ENCODE data around the gene INTS3.
"Not testable (repeated sequence)": the region's sequence is repeated elsewhere in the genome, so short reads cannot be mapped to it uniquely, and the experiment has no call there.

INTS3 gene

DNA sequence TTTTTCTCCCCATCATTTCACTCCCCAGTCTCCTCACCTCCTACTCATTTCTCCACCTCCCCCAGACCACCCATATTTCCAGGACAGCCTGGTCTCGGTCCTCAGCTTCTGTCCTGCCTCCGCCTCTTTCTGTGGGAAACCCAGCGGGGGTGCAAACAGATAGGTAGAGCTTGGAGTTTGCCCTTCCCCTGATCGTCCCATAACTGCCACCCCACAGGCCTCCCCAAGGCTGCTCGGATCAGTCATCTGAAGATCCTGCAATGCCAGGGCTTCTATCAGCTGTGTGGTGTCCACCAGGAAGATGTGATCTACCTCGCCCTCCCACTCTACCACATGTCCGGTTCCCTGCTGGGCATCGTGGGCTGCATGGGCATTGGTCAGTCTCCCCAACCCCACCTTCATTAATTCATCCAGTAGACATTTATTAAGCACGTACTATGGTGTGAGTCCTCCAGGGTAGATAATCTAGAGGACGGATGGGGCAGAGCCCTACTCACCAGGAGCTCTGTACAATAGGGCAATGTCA is 49.1 kb downstream of the INTS3 start:
- no peak overlapping the region for H3K9ac ChIP-seq (ENCODE audit: low read depth, low read length)
- no peaks in the 10 kb centered on the region for H3K9me3 ChIP-seq (ENCODE audit: control insufficient read depth, insufficient read depth, low read length)
- peaks cover 15% of the 10 kb centered on the region for H3K4me1 ChIP-seq (ENCODE audit: control insufficient read depth, insufficient read depth, low read length)
- no peaks in the 10 kb centered on the region for H3K27me3 ChIP-seq (ENCODE audit: control insufficient read depth, insufficient read depth, low read length)
- H3K36me3 ChIP-seq (ENCODE audit: control insufficient read depth, insufficient read depth, low read length) = peaks cover 20% of the 10 kb centered on the region
- peak overlapping the region; percentile 95 for H3K4me3 ChIP-seq (ENCODE audit: low read depth, low read length)

DNA sequence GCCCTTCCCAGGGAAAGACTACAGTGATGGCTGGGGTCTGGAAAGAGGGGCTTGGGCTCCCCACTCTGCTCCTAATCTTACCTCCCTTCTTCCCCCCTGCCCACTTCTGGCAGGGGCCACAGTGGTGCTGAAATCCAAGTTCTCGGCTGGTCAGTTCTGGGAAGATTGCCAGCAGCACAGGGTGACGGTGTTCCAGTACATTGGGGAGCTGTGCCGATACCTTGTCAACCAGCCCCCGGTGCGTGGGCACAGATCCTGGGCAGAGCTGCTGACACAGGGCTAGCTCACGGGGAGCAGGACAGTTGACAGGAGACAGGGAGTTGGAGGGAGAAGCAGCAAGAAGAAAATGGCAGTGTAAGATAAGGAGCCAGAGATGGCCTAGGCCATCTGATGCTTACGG is 49.8 kb downstream of the INTS3 start:
- no peaks in the 10 kb centered on the region for H3K27me3 ChIP-seq (ENCODE audit: control insufficient read depth, insufficient read depth, low read length)
- H3K4me1 ChIP-seq (ENCODE audit: control insufficient read depth, insufficient read depth, low read length) = peaks cover 15% of the 10 kb centered on the region
- H3K36me3 ChIP-seq (ENCODE audit: control insufficient read depth, insufficient read depth, low read length) = peaks cover 13% of the 10 kb centered on the region
- no peak overlapping the region for H3K4me3 ChIP-seq (ENCODE audit: low read depth, low read length)
- no peaks in the 10 kb centered on the region for H3K9me3 ChIP-seq (ENCODE audit: control insufficient read depth, insufficient read depth, low read length)
- H3K9ac ChIP-seq (ENCODE audit: low read depth, low read length) = no peak overlapping the region

DNA sequence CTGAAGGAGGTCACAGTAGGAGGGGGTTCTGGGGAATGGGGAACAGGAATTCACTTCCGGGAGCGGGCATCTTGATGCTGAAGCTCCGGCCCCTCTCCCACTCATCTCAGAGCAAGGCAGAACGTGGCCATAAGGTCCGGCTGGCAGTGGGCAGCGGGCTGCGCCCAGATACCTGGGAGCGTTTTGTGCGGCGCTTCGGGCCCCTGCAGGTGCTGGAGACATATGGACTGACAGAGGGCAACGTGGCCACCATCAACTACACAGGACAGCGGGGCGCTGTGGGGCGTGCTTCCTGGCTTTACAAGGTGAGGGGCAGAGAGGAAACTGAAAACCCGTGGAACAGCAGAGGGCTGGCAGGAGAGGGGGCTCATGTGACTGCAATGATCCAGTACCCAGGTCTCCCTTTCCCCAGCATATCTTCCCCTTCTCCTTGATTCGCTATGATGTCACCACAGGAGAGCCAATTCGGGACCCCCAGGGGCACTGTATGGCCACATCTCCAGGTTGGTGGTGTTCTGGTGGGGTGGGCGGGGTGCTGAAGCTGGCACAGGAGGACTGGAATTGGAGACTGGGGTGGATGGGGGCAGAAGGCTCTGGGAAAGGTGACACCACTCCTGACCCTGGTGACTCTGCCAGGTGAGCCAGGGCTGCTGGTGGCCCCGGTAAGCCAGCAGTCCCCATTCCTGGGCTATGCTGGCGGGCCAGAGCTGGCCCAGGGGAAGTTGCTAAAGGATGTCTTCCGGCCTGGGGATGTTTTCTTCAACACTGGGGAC is 50.4 kb downstream of the INTS3 start:
- peaks cover 8% of the 10 kb centered on the region for H3K36me3 ChIP-seq (ENCODE audit: control insufficient read depth, insufficient read depth, low read length)
- H3K27me3 ChIP-seq (ENCODE audit: control insufficient read depth, insufficient read depth, low read length) = no peaks in the 10 kb centered on the region
- no peak overlapping the region for H3K9ac ChIP-seq (ENCODE audit: low read depth, low read length)

DNA sequence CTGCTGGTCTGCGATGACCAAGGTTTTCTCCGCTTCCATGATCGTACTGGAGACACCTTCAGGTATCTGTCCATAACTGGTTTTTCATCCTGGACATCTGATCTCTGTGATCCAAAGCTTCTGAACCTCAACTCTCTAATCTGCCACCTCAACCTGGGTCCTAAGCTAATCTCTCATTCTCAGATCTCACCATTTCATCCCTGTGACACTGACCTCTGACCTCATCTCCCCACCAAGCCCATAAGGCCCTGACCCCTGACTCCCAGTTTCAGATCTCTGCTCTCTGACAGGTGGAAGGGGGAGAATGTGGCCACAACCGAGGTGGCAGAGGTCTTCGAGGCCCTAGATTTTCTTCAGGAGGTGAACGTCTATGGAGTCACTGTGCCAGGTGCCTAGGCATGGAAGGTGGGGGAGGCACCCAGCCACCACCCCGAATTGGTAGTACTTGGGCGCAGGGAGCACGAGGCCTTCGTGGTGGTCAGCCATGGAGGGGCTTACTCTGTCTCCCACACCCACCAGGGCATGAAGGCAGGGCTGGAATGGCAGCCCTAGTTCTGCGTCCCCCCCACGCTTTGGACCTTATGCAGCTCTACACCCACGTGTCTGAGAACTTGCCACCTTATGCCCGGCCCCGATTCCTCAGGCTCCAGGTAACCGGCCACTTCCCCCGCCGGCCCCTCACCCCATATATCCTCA is 51.1 kb downstream of the INTS3 start:
- peaks cover 14% of the 10 kb centered on the region for H3K4me1 ChIP-seq (ENCODE audit: control insufficient read depth, insufficient read depth, low read length)

More for the DNA sequence above, 50.4 kb downstream of the INTS3 start:
- Histone ChIP-seq H3K4me3 (ENCODE audit: low read depth, low read length) (no peak overlapping the region), H3K9me3 (ENCODE audit: control insufficient read depth, insufficient read depth, low read length) (no peaks in the 10 kb centered on the region), H3K4me1 (ENCODE audit: control insufficient read depth, insufficient read depth, low read length) (peaks cover 15% of the 10 kb centered on the region)

DNA sequence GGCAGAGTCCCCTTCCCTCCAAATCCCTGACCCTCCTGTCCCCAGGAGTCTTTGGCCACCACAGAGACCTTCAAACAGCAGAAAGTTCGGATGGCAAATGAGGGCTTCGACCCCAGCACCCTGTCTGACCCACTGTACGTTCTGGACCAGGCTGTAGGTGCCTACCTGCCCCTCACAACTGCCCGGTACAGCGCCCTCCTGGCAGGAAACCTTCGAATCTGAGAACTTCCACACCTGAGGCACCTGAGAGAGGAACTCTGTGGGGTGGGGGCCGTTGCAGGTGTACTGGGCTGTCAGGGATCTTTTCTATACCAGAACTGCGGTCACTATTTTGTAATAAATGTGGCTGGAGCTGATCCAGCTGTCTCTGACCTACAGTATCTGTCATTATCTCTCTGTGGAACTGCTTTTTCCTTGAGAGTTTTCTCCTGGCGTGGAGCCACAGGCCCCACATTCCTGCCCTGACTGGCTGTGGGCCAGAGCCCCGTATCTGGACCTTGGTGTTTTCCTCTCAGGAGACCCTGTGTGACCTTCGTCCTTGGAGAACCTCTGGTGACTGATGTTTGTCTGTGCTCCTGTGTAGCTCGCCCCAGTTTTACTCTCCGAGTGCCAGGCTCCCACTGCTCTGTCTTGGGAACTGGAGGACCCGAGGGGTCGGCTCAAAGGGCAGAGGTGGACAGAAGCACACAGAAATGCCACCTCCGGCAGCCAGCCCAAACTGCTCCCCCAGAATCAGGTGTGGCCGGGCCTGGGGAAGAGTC is 52.1 kb downstream of the INTS3 start:
- Histone ChIP-seq H3K27me3 (ENCODE audit: control insufficient read depth, insufficient read depth, low read length) (no peaks in the 10 kb centered on the region), H3K4me1 (ENCODE audit: control insufficient read depth, insufficient read depth, low read length) (peaks cover 9% of the 10 kb centered on the region), H3K36me3 (ENCODE audit: control insufficient read depth, insufficient read depth, low read length) (peaks cover 3% of the 10 kb centered on the region), H3K9ac (ENCODE audit: low read depth, low read length) (no peak overlapping the region), H3K4me3 (ENCODE audit: low read depth, low read length) (no peak overlapping the region), H3K9me3 (ENCODE audit: control insufficient read depth, insufficient read depth, low read length) (no peaks in the 10 kb centered on the region)

More for the DNA sequence above, 51.1 kb downstream of the INTS3 start:
- Histone ChIP-seq H3K27me3 (ENCODE audit: control insufficient read depth, insufficient read depth, low read length) (no peaks in the 10 kb centered on the region), H3K9me3 (ENCODE audit: control insufficient read depth, insufficient read depth, low read length) (no peaks in the 10 kb centered on the region), H3K9ac (ENCODE audit: low read depth, low read length) (no peak overlapping the region), H3K4me3 (ENCODE audit: low read depth, low read length) (no peak overlapping the region), H3K36me3 (ENCODE audit: control insufficient read depth, insufficient read depth, low read length) (peaks cover 3% of the 10 kb centered on the region)

DNA sequence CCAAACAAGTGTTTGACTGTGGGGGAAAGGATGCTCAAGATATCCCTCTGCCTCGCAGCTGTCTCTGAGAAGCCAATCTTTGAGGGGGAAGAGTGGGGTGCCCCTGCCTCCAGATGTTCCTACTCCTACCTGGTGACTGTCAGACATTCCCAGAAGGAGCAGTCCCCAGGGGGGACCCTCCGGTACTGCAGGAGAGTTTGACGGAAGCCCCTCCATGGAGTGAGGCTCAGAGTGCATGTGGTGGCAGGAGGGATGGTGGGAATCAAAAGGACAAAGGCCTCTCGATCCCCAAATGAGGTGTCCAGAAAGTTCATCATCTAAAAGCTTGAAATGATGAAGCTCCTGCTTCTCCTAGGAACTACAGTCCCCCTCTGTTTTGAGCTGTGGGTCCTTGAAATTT is 52.7 kb downstream of the INTS3 start:
- Histone ChIP-seq H3K9me3 (ENCODE audit: control insufficient read depth, insufficient read depth, low read length) (no peaks in the 10 kb centered on the region), H3K36me3 (ENCODE audit: control insufficient read depth, insufficient read depth, low read length) (peaks cover 3% of the 10 kb centered on the region), H3K27me3 (ENCODE audit: control insufficient read depth, insufficient read depth, low read length) (no peaks in the 10 kb centered on the region), H3K9ac (ENCODE audit: low read depth, low read length) (no peak overlapping the region), H3K4me3 (ENCODE audit: low read depth, low read length) (no peak overlapping the region), H3K4me1 (ENCODE audit: control insufficient read depth, insufficient read depth, low read length) (peaks cover 9% of the 10 kb centered on the region)

DNA sequence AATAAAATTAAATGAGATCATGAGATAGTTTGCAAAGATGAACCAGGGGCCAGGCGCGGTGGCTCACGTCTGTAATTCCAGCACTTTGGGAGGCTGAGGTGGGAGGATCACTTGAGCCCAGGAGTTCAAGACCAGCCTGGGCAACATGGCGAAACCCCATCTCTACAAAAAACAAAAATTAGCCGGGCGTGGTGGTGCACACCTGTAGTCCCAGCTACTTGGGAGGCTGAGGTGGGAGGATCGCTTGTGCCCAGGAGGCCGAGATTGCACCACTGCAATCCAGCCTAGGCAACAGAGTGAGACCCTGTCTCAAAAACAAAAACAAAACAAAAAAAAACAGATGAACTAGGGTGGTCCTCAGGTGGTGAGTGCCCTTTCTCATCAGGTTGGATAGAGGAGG is 54.8 kb downstream of the INTS3 start:
- H3K9me3 ChIP-seq (ENCODE audit: control insufficient read depth, insufficient read depth, low read length); H3K9ac ChIP-seq (ENCODE audit: low read depth, low read length); H3K36me3 ChIP-seq (ENCODE audit: control insufficient read depth, insufficient read depth, low read length); H3K27me3 ChIP-seq (ENCODE audit: control insufficient read depth, insufficient read depth, low read length); H3K4me1 ChIP-seq (ENCODE audit: control insufficient read depth, insufficient read depth, low read length): not testable (repeated sequence)
- H3K4me3 ChIP-seq (ENCODE audit: low read depth, low read length) = peak overlapping the region; percentile 67

DNA sequence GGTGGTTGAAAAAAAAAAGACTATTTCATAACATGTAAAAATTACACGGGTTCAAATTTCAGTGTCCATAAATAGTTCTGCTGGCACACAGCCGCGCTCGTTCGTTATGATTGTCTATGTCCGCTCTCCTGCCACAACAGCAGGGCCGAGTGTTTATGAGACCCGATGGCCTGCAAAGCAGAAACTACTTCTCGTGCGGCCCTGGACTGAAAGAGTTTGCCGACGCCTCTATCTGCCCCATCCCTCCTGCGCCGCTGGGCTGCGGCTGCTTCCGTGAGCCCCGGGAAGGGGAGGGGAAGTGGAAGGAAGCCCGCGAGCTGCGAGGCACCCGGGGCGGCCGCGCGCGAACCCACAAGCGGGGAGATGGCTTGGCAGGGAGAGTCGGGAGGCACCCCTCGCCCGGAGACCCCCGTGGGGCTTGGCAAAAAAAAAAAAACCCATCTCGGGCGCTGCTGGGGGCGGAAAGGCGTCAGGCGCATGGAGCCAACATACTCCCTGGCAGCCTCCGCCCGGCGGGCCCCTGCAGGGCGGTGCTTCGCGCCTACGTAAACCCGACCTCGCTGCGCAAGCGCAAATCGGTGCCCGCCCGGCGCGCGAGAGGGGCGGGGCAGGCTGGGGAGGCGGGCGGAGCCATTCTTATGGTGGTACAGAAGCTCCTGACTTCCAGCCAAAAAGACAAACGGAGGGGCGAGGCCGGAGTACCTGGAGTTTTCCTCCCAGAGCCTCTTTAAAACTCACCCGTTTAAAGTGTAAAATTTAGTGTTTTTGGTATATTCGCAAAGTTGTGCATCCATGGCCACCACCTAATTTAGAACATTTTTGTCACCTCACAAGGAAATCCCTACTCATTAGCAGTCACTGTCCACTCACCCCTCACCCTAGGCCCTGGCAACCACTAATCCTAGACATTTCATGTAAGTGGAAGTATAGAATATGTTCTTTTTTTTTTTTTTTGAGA is 55.7 kb downstream of the INTS3 start:
- Histone ChIP-seq H3K4me1 (ENCODE audit: control insufficient read depth, insufficient read depth, low read length) (peaks cover 2% of the 10 kb centered on the region), H3K4me3 (ENCODE audit: low read depth, low read length) (peak overlapping the region; percentile 67)

DNA sequence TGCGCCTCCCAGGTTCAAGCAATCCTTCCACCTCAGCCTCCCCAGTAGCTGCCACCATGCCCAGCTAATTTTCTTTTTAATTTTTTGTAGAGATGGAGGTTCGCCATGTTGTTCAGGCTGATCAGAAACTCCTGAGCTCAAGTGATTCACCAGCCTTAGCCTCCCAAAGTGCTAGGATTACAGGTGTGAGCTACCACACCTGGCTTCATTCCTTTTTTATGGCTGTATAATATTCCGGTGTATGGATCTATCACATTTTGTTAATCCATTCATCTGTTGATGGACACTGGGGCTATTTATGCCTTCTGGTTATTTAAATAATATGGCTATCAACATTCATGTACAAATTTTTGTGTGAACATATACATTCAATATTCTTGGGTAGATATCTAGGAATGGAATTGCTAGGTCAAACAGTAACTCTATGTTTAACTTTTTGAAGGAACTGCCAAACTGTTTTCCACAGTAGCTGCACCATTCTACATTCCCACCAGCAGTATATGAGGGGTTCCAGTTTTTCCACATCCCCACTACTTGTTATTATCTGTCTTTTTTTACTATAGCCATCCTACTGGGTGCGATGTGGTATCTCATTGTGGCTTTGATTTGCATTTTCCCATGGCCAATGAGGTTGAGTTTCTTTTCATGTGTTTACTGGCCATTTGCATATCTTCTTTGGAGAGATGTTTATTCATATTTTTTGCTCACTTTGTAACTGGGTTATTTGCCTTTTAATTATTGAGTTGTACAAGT is 58.4 kb downstream of the INTS3 start:
- H3K4me1 ChIP-seq (ENCODE audit: control insufficient read depth, insufficient read depth, low read length) = peaks cover 2% of the 10 kb centered on the region

More for the DNA sequence above, 55.7 kb downstream of the INTS3 start:
- Histone ChIP-seq H3K36me3 (ENCODE audit: control insufficient read depth, insufficient read depth, low read length) (peaks cover 3% of the 10 kb centered on the region), H3K9ac (ENCODE audit: low read depth, low read length) (peak overlapping the region; percentile 65), H3K27me3 (ENCODE audit: control insufficient read depth, insufficient read depth, low read length) (no peaks in the 10 kb centered on the region), H3K9me3 (ENCODE audit: control insufficient read depth, insufficient read depth, low read length) (no peaks in the 10 kb centered on the region)

DNA sequence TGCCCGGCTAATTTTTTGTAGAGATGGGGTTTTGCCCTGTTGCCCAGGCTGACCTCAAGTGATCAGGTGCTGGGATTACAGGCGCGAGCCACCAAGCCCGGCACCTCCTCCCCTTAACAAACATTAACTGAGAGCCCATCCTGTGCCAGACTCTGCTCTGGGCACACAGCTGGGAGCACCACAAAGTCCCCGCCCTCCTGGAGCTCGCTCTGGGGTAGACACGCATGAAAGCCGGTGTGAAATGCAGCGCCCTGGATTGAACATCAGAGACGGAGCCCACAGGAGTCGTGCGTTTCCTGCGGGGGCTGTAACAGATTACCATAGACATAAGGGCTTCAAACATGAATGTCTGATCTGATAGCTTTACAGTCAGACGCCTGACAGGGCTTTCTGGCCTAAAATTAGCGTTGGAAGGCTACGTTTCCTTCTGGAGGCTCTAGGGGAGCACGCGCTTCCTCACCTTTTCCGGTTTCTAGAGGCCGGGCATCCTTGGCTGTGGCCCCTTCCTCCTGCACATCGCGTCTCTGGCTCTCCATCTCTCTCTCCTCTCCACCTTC is 61.7 kb downstream of the INTS3 start:
- Histone ChIP-seq H3K27me3 (ENCODE audit: control insufficient read depth, insufficient read depth, low read length) (no peaks in the 10 kb centered on the region), H3K4me1 (ENCODE audit: control insufficient read depth, insufficient read depth, low read length) (peaks cover 4% of the 10 kb centered on the region), H3K9me3 (ENCODE audit: control insufficient read depth, insufficient read depth, low read length) (no peaks in the 10 kb centered on the region), H3K4me3 (ENCODE audit: low read depth, low read length) (no peak overlapping the region), H3K36me3 (ENCODE audit: control insufficient read depth, insufficient read depth, low read length) (no peaks in the 10 kb centered on the region), H3K9ac (ENCODE audit: low read depth, low read length) (no peak overlapping the region)

More for the DNA sequence above, 58.4 kb downstream of the INTS3 start:
- H3K4me3 ChIP-seq (ENCODE audit: low read depth, low read length) = no peak overlapping the region
- no peaks in the 10 kb centered on the region for H3K36me3 ChIP-seq (ENCODE audit: control insufficient read depth, insufficient read depth, low read length)
- no peak overlapping the region for H3K9ac ChIP-seq (ENCODE audit: low read depth, low read length)
- H3K27me3 ChIP-seq (ENCODE audit: control insufficient read depth, insufficient read depth, low read length) = no peaks in the 10 kb centered on the region
- no peaks in the 10 kb centered on the region for H3K9me3 ChIP-seq (ENCODE audit: control insufficient read depth, insufficient read depth, low read length)
